HL-60 (cell line): Measurements from ENCODE around the gene ZDHHC5.

Experiments
- DNase-seq, 2 experiments: peaks; one replicate each; pipeline ENCODE4 v3.0.0-alpha.2; 2010 to 2020; ENCODE audit warnings: low read depth in 1 of 2, low spot score in 1 of 2
- H3K27ac ChIP-seq: fragments of 250-450 bp; sonication (Bioruptor Pico); replicated peaks from 2 replicates; pipeline ENCODE4 v1.5.1; 2020; ENCODE audit warnings: mild to moderate bottlenecking, moderate library complexity
- H3K27me3 ChIP-seq: fragments of 250-450 bp; sonication (Bioruptor Pico); 2 replicates; pipeline ENCODE4 v1.5.1; 2021; ENCODE audit warnings: mild to moderate bottlenecking, moderate library complexity; ENCODE audit not compliant: insufficient read depth, poor library complexity, severe bottlenecking
- H3K4me3 ChIP-seq: replicated peaks from 2 replicates; pipeline ENCODE4 v1.5.1; 2011; ENCODE audit warnings: mild to moderate bottlenecking, control low read depth, low read length; ENCODE audit not compliant: insufficient read depth
- CTCF ChIP-seq: IDR thresholded peaks from one replicate; pipeline ENCODE4 v1.5.1; 2011; ENCODE audit warnings: low read length, control low read depth, inconsistent platforms; ENCODE audit not compliant: insufficient read depth
- GABPA ChIP-seq: IDR thresholded peaks from 2 replicates; pipeline ENCODE4 v1.6.1; 2012; ENCODE audit warnings: low read depth
- POLR2AphosphoS5 ChIP-seq: IDR thresholded peaks from 2 replicates; pipeline ENCODE4 v1.6.1; 2012; ENCODE audit warnings: low read depth
- SPI1 ChIP-seq: IDR thresholded peaks from 2 replicates; pipeline ENCODE4 v1.6.1; 2012; ENCODE audit warnings: low read depth, mild to moderate bottlenecking, borderline replicate concordance
- TF ChIP-seq, protein P1 (sequence below): IDR thresholded peaks from 2 replicates; pipeline ENCODE4 v1.6.1; 2012; ENCODE audit warnings: low read depth; ENCODE audit not compliant: insufficient replicate concordance

ZDHHC5 gene

GRCh38 chr11:57626895-57627294, 41.0 kb upstream of the ZDHHC5 start:
- no peak for TF ChIP-seq SPI1
- no peak for TF ChIP-seq CTCF
- TF ChIP-seq, protein P1, sequence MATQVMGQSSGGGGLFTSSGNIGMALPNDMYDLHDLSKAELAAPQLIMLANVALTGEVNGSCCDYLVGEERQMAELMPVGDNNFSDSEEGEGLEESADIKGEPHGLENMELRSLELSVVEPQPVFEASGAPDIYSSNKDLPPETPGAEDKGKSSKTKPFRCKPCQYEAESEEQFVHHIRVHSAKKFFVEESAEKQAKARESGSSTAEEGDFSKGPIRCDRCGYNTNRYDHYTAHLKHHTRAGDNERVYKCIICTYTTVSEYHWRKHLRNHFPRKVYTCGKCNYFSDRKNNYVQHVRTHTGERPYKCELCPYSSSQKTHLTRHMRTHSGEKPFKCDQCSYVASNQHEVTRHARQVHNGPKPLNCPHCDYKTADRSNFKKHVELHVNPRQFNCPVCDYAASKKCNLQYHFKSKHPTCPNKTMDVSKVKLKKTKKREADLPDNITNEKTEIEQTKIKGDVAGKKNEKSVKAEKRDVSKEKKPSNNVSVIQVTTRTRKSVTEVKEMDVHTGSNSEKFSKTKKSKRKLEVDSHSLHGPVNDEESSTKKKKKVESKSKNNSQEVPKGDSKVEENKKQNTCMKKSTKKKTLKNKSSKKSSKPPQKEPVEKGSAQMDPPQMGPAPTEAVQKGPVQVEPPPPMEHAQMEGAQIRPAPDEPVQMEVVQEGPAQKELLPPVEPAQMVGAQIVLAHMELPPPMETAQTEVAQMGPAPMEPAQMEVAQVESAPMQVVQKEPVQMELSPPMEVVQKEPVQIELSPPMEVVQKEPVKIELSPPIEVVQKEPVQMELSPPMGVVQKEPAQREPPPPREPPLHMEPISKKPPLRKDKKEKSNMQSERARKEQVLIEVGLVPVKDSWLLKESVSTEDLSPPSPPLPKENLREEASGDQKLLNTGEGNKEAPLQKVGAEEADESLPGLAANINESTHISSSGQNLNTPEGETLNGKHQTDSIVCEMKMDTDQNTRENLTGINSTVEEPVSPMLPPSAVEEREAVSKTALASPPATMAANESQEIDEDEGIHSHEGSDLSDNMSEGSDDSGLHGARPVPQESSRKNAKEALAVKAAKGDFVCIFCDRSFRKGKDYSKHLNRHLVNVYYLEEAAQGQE = no peak
- no peak for TF ChIP-seq POLR2AphosphoS5
- no peak for TF ChIP-seq GABPA
- Histone ChIP-seq H3K27me3 (no peaks in the 10 kb centered on the region), H3K4me3 (no peak overlapping the region), H3K27ac (no peak overlapping the region)
- no peak for DNase-seq

- Histone ChIP-seq H3K27me3 (no peaks in the 10 kb centered on the region), H3K27ac (no peak overlapping the region), H3K4me3 (no peak overlapping the region)
- no peak for TF ChIP-seq SPI1
- TF ChIP-seq, protein P1 = no peak
- no peak for TF ChIP-seq CTCF
- TF ChIP-seq POLR2AphosphoS5 = no peak
- no peak for TF ChIP-seq GABPA
- no peak for DNase-seq
These were observed 37.7 kb upstream of the ZDHHC5 start for GRCh38 chr11:57630171-57630570.

DNA sequence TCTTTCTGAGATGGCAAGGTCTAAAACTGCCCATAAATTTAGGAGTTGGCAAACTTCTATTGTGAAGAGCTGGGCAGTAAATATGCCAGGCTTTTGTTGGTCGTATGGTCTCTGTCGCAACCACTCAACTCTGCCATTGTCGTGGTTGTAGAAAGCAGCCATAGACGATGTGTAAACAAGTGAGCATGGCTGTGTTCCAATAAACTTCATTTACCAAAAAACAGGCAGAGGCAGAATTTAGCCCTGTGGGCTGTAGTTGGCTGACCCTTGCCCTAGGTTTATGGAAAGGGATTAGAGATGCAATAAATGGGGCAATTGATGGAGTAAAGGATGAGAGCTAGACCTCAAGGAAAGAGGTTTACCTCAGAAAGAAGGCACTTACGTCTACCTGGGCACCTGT, 35.8 kb upstream of the ZDHHC5 start:
- TF ChIP-seq, protein P1 = no peak
- TF ChIP-seq POLR2AphosphoS5 (no peak), CTCF (no peak), SPI1 (no peak), GABPA (no peak)
- H3K4me3 ChIP-seq = no peak overlapping the region
- H3K27ac ChIP-seq = no peak overlapping the region
- DNase-seq = no peak
- H3K27me3 ChIP-seq = no peaks in the 10 kb centered on the region
